Right ventricle myocardium inferior (tissue), 1 donor: ENCODE measurements around the gene CACNG3. TPM values are rescaled to one million over a fixed set of nuclear protein-coding genes. Genes with fewer than 3 reads are reported as not detected.
"Not testable (repeated sequence)": the region's sequence is repeated elsewhere in the genome, so short reads cannot be mapped to it uniquely, and the experiment has no call there.

Experiments
- ATAC-seq: fragments of 200-7000 bp; cut with Tn5 transposase; one replicate; pipeline ENCODE4 v1.9.1; 2020; ENCODE audit warnings: mild to moderate bottlenecking, moderate library complexity
- DNase-seq: peaks from one replicate; pipeline ENCODE4 v3.0.0; 2021; ENCODE audit errors: missing footprints
- intact Hi-C: fragments of 100-400 bp; cut with DNase I; formaldehyde crosslinking; loops from one replicate; pipeline ENCODE4 v1.11.0; 2022
- total RNA-seq: library from RNA; stranded (reverse); fragmentation: NEBNext Ultra II Directional; extraction: Animal tissue kit (Norgen Biotek cat#: 25700); gene quantifications from one replicate; pipeline ENCODE4 v1.2.1, GENCODE V29; 2021
- donor health status: DM: no; HTN: yes; CAD: no; lungs with severe emphysema.

The CACNG3 gene
- total RNA-seq, 1 donor from 2014 or later = not detected

DNA sequence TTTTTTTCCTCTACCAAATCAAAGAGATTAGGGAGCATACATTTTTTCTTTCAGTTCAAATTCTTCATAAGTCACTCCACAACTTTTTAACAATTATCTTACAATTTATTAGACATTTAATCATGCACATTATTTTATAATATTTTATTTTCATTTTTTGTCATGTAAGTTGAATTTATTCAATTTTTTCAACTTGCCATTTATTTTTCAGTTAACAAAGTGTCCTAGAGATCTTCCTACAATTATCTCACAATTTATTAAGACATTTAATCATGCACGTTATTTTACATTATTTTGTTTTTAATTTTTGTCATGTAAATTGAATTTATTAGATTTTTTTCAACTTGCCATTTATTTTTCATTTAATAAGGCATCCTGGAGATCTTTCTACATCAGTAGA, 16.2 kb downstream of the CACNG3 start:
- ATAC-seq (no peak), DNase-seq (no peak)
- intact Hi-C loops = no loop called here

DNA sequence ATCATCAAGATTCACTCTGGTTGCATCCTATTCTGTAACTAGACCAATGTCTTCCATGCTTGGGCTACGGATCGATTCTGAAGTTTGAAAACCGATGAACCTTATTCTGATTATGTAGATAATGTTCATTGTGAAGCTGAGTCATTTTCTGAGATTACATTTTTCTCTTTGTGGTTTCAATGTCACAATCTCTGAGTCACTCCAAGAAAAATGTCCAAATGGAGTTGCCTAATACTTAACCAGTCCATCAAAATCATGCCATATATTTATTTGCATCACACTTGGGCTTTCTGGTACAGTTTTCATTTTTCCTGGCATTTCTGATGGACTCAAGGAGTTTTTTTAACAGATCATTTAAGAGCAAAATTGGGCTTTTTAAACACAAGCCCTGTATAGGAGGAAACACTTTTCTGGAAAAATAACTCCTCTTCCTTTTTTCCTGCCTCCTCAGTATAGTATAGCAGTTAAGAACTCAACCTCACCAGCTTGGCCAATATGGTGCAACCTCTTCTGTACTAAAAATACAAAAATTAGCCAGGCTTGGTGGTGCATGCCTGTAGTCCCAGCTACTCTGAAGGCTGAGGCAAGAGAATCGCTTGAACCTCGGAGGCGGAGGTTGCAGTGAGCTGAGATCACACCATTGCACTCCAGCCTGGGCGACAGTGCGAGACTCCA, 17.5 kb downstream of the CACNG3 start:
- no peak for ATAC-seq
- no peak for DNase-seq
- intact Hi-C loops = no loop called here

DNA sequence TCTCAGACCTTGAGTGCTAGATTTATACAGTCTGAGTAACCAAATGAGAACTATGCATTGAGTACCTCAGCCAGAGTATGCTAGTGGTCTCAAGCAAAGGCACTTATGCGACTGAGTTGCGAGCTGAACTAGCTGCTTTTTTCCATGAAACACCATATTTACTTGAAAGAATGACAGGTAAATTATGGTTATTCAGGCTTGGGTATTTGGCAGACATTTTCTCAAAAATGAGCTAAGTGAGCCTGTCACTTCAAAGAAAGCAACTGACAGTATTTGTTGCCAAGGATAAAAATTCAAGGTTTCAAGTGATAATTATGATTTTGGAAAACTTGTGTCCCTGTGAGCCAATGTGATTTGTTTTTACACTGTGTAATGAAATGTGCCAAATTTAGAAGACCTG, 19.3 kb downstream of the CACNG3 start:
- DNase-seq (no peak), ATAC-seq (no peak)
- intact Hi-C loops = no loop called here

DNA sequence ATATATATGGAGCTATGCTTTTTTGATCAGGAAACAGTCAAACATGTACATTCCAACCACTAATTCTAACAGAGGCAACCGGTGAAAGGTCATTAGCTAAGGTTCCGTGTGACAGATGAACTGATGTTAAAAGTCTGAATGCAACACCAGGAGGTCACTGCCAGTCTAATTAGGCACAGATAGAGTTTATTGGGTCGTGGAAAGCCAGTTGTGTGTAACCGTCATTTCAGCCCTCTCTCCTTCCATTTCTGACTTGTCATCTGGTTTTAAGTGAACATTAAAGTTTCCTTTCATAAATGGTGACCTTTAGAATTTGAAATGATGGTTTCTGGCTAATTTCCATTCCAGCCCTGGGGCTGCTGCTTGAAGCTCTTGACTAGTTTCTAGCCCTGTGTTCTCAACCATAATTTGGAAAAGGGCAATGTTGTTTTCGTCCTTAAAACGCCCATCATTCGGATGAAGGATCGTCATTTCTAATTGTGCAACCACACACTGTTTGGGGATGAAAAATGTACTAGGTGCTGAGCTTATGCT, 23.9 kb downstream of the CACNG3 start:
- intact Hi-C loops = no loop called here
- DNase-seq (no peak), ATAC-seq (no peak)

DNA sequence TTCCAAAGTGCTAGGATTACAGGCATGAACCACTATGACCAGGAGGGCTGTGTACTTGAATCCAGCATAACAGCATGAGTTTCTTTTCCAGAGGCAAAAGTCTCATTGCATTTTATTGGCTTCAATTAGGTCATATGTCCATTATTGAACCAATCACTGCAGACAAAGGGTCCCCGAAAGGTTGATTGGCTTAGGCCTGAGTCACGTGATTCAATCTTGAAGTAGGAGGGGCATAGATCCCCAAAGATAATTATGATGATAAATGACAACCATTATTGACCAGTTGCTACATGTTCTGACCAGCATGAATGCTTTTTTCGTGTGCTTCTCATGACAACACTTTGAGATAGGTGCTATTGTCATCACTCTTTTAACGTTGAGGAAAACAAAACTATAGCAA, 25.3 kb downstream of the CACNG3 start:
- DNase-seq = no peak
- intact Hi-C loops = no loop called here
- no peak for ATAC-seq

DNA sequence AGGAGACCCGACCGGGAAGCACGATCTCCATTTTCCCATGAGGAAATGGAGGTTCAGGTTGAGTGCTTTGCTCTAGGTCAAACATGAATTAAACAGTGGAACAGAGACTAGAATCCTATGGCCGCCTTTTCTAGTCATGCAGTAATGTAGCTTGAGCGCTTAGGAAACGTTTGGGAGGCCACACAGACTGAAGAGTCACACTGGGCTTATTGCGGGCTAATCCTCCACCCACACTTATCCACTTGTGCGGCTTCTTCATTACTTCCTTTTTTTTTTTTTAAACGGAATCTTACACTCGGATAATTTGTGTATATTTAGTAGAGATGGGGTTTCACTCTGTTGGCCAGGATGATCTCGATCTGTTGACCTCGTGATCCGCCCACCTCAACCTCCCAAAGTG, 26.0 kb downstream of the CACNG3 start:
- intact Hi-C loops = no loop called here
- no peak for DNase-seq
- no peak for ATAC-seq

DNA sequence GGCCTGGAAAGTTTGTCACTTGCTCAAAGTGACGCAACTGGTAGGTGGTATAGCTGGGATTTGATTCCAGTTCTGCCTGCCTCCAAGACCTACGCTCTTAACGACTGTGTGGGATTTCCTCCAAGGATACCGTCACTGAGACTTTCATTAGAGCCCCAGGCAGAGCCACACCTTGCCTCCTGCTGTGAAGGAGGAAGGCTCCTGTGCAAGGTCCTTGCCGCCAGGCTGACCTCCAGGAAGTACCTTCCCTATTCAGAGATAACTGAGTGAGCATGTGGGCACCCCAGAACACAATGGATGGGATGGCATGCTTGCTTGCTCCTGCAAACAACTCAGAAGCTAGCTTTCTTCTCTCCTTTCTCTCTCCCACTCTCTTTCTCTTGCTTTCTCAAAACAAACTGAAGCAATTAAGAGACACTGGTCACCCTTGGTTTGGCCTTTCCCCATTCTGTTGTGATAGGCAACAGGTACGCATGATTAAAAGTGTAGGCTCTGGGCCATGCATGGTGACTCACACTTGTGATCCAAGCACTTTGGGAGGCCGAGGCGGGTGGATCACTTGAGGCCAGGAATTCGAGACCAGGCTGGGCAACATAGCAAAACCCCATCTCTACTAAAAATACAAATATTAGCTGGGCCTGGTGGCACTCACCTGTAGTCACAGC, 30.7 kb downstream of the CACNG3 start:
- no peak for ATAC-seq
- intact Hi-C loops = no loop called here
- no peak for DNase-seq

DNA sequence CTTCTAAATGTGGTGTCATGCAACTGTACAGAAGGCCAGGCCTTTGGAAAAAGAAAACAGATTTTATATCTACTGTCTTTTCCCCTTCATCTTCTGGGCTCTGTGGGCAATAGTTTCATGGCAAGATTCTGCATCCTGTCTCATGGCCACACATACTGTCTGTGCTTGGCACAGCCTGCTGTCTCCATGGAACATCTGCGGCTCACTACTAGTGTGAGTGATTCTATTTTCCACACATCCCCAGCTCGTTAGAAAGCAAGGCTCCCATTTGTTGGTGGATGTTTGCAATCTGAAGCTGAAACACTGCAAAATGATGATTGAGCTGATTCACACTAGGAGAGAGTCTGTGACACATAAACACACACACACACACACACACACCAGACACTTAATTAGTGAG, 32.4 kb downstream of the CACNG3 start:
- intact Hi-C loops = no loop called here
- no peak for DNase-seq
- no peak for ATAC-seq

DNA sequence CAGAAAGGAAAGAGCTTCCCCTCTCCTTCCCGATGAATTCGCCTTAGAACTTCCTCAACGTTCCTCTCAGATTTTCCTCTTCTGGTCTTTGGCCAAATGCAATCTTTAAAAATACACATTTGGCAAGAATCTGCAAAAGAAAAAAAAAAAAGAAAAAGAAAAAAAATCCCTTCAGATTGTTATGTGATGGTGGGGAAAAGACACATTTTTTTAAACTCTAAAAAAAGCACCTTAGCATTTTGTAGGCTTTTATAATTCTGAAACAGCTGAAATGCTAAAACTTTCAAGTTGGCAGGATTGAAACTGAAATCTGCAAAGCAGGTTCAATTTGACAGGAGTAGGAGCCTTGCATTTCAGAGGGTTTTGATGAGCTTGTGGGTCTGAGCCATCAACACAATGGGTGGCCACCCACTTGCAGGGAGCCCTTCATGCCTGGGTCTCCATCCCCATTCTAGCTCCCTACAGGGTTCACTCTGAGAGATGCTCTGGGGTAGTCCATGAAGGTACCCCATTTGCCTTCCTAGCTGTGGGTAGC, 33.1 kb downstream of the CACNG3 start:
- intact Hi-C loops = no loop called here
- DNase-seq = no peak
- ATAC-seq = no peak

DNA sequence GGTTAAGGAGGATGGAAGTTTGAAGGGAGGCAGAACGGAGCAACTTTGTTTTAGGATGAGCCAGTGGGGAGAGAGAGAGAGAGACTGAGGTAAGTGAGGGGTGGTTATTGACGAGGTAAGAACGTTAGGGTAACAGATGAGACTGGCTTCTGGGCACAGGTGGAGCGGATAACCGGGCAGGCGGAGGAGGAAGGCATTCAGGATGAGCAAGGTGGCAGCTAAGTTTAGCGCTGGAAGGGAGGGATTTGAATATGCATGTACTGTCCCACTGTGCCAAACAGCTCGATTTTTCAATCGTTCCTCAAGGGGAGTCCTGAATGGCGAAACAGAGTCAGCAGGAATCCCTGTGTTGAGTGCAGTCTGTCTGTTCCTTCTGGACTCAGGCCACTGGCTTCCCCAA, 35.8 kb downstream of the CACNG3 start:
- no peak for DNase-seq
- no peak for ATAC-seq
- intact Hi-C loops = no loop called here

DNA sequence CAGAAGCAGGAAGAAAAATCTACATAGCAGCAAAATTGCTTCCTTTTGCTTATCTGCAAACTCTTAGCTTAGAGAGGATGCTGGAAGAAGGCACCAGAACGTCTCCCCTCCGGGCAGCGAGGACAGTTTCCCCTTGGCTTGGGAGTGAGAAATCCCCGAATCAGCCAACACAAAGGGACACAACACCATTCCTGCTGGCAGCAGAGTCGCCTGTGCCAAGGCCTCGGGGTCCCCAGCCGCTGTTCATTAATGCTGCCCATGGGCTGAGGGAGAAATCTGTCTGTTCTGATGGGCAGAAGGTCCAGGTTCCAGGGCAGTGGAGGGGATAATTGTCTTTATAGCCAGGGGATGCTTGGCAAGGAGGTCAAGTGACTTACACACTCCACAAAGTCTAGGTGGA, 38.0 kb downstream of the CACNG3 start:
- ATAC-seq (no peak), DNase-seq (no peak)
- intact Hi-C loops = no loop called here

DNA sequence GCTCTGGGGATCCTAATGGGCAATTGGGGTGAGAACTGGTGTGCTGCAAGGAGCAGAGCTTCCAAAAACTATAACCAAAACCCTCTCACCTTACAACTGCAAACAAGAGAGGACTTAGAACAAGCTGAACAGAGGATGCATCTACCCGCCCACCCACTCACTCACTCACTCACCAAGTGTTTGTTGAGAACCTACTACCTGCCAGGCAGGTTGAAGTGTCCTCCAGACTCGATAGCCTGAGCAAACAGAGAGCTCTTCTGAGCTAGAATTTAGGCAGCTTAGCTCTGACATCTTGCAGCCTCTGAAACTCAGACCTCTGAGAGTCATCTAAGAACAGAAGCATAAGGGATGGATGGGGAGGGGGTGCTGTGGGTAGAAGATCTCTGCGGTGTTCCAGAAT, 41.2 kb downstream of the CACNG3 start:
- no peak for DNase-seq
- ATAC-seq = no peak
- intact Hi-C loops = no loop called here

DNA sequence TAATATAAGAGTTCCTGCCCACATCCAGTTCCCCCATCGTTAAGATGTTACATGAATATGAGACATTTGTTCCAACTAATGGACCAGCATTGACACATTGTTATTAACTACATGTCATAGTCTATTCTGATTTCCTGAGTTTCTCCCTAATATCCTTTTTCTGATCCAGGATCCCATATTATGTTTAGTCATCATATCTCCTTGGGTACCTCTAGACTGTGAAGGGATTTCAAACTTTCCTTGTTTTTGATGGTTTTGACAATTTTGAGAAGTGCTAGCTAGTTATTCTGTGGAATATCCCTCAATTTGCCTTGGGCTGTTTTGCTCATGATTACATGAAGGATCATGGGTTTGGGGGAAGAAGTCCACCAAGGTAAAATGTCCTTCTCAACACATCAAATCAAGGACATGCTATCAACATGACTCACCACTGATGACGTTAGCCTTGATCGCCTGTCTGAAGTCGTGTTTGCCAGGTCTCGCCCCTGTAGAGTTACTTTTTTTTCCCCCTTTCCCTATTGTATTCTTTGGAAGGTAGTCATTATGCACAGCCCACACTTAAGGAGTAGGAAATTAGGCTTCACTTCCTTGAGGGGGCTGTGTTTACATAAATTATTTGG, 42.5 kb downstream of the CACNG3 start:
- DNase-seq (no peak), ATAC-seq (no peak)
- intact Hi-C loops = no loop called here

DNA sequence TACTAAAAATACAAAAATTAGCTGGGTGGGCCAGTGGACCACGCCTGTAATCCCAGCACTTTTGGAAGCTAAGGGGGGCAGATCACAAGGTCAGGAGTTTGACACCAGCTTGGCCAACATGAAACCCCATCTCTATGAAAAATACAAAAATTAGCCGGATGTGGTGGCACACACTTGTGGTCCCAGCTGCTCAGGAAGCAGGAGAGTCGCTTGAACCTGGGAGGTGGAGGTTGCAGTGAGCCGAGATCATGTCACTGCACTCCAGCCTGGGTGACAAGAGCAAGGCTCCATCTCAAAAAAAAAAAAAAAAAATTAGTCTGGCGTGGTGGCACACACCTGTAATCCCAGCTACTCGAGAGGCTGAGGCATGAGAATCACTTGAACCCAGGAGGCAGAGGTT, 44.6 kb downstream of the CACNG3 start:
- ATAC-seq, intact Hi-C loops, DNase-seq: not testable (repeated sequence)

DNA sequence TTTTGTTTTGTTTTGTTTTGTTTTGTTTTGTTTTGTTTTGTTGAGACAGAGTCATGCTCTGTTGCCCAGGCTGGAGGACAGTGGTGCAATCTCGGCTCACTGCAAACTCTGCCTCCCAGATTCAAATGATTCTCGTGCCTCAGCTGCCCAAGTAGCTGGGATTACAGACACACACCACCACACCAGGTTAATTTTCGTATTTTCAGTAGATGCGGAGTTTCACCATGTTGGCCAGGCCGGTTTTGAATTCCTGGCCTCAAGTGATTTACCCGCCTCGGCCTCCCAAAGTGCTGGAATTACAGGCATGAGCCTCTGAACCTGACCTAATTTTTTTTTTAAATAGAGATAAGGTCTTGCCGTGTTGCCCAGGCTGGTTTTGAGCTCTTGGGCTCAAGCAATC, 46.5 kb downstream of the CACNG3 start:
- no peak for ATAC-seq
- no peak for DNase-seq
- intact Hi-C loops = no loop called here

DNA sequence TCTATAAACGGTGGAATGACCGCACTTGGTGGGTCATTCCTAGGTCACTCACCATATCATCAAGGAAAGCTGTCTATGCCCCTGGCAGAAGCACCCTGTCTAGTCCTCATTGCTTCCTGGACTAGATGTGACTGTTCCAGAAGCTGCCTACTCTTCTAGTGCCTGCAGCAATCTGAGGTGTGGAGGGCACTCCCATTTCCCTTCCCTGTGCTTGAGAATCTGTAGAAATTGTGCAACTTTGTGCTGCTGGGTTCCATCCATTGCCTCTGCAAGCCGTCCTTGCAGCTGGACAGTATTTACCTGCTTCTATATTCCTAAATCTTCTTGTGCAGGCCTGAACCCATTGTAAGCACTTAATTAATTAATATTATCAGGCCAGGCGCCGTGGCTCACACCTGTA, 52.1 kb downstream of the CACNG3 start:
- ATAC-seq = no peak
- intact Hi-C loops = no loop called here
- DNase-seq = no peak

DNA sequence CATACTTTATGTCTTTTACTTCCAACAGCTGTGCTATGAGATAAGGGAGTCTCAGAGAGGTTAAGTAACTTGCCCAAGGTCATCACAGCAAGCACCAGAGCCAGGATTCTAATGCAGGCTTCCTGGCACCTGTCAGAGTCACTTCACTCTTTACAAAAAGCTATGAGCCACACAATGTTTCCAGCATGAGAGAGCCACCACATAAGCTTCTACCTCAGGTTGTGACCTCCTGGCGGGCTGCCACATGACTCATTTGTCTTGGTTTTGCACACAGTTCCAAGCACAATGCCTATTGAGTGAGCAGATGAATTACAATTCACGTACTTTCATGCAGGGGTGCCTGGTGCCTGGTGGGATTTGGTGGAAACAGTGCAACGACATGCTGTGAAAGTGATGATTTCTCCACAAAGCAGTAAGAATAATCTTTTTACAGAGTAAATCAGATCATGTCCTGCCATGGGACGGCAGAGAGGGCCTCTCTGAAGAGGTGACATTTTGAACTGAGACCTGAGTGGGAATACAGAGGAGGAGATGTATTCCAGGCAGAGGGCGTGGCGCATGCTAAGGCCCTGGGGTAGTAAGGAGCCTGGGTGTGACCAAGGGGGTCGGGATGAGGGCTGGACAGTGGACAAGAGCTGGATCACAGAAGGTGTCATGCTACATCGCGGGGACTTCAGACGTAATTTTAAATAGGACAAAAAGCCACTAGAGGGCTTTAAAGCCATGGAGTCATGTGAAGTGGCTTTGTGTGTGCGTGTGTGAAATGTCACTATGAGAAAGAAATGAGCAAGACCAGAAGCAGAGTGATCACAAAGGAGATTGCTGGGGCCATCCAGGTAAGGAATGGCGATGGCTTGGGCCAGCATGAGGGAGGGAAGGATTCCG, 53.4 kb downstream of the CACNG3 start:
- ATAC-seq (no peak), DNase-seq (no peak)
- intact Hi-C loops = no loop called here

DNA sequence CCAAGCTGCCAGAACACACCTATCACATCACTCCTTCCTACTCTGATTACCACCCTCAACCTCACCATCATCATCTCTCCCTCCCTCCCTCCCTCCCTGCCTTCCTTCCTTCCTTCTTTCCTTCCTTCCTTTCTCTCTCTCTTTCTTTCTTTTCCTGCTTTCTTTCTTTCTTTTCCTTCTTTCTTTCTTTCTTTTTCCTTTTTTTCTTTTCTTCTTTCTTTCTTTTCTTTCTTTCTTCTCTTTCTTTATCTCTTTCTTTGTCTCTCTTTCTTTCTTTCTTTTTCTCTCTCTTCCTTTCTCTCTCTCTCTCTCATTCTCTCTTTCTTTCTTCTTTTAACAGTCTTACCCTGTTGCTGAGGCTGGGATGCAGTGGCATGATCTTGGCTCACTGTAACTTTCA, 59.2 kb downstream of the CACNG3 start:
- ATAC-seq = no peak
- no peak for DNase-seq
- intact Hi-C loops = no loop called here

DNA sequence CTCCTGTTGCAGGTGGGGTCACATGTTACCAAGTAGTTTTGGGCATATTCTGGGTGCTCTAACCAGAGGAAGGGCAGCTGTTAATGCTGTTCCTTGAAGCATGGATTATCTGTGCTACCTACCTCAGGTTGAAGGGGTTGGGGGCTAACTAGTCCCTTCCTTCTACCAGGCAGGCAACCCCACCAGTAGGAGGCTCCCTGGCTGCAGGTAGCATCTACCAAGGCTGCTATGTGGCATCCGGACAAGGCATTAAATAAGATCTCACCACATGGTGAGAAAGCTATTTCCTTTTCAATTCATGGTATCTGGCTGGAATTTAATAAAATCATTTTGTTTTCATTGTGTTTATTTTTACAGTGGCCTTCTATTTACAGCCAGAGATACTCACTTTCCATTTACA, 62.5 kb downstream of the CACNG3 start:
- ATAC-seq (no peak), DNase-seq (no peak)
- intact Hi-C loops = no loop called here
